Parathyroid adenoma (tissue), 2 donors: Measurements from ENCODE around the gene VWA3A.
A peak's percentile ranks its signal among the peaks of the same experiment; 100 is the strongest.
"Not testable (repeated sequence)": the region's sequence is repeated elsewhere in the genome, so short reads cannot be mapped to it uniquely, and the experiment has no call there.

ENCODE experiments used
- H2AFZ ChIP-seq: fragments of 300-600 bp; sonication (generic); one replicate; pipeline ENCODE4 v1.7.0; 2017; ENCODE audit warnings: antibody characterized with exemption, mild to moderate bottlenecking
- H3K27ac ChIP-seq: fragments of 300-600 bp; sonication (generic); one replicate; pipeline ENCODE4 v1.7.0; 2017
- H3K27me3 ChIP-seq: fragments of 300-600 bp; sonication (generic); one replicate; pipeline ENCODE4 v1.7.0; 2017; ENCODE audit warnings: low read length; ENCODE audit not compliant: control insufficient read depth, insufficient read depth
- H3K36me3 ChIP-seq: fragments of 300-600 bp; sonication (generic); one replicate; pipeline ENCODE4 v1.7.0; 2017; ENCODE audit warnings: low read length; ENCODE audit not compliant: control insufficient read depth, insufficient read depth
- H3K4me1 ChIP-seq: fragments of 300-600 bp; sonication (generic); one replicate; pipeline ENCODE4 v1.7.0; 2017; ENCODE audit warnings: control low read depth
- H3K4me2 ChIP-seq: fragments of 300-600 bp; sonication (generic); one replicate; pipeline ENCODE4 v1.7.0; 2017; ENCODE audit warnings: low read length
- H3K4me3 ChIP-seq: fragments of 300-600 bp; sonication (generic); one replicate; pipeline ENCODE4 v1.7.0; 2017; ENCODE audit warnings: low read depth, low read length
- H3K79me2 ChIP-seq: fragments of 300-600 bp; sonication (generic); one replicate; pipeline ENCODE4 v1.7.0; 2017; ENCODE audit warnings: control low read depth
- H3K9ac ChIP-seq: fragments of 300-600 bp; sonication (generic); one replicate; pipeline ENCODE4 v1.7.0; 2017; ENCODE audit warnings: mild to moderate bottlenecking
- H3K9me3 ChIP-seq: fragments of 300-600 bp; sonication (generic); one replicate; pipeline ENCODE4 v1.7.0; 2017; ENCODE audit warnings: low read length; ENCODE audit not compliant: control insufficient read depth
- CTCF ChIP-seq: fragments of 300-600 bp; sonication (generic); IDR thresholded peaks from one replicate; pipeline ENCODE4 v1.7.0; 2017; ENCODE audit warnings: antibody characterized with exemption, mild to moderate bottlenecking
- donor health status: primary hyperparathyroidism.

Gene VWA3A

DNA sequence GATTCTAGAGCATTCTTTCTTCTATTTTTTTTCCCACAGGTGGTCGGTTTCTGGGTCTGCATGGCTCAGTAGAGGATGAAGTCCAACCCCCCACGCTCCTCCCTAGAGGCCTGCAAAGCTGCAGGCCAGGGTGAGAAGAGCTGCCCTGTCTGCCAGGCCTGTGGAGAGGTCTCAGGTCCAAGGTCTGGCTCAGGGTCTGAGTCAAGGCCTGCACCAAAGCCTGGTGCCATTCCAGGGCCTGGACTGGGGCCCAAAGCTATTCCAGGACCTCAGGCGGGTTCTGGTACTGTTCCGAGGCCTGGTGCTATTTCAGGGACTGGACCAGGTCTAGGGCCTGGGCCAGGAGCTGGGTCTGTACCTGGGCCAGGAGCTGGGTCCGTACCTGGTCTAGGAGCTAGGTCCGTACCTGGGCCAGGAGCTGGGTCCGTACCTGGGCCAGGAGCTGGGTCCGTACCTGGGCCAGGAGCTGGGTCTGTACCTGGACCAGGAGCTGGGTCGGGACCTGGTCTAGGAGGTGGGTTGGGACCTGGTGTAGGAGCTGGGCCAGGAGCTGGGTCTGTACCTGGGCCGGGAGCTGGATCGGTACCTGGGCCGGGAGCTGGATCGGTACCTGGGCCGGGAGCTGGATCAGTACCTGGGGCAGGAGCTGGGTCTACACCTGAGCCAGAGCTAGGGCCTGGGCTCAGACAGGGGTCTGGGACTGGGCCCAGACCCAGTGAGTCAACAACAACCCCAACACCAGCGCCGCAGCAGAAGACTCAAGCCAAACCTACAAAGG is 73.4 kb downstream of the VWA3A start:
- no peak overlapping the region for H2AFZ ChIP-seq
- no peak overlapping the region for H3K9ac ChIP-seq
- no peak overlapping the region for H3K4me2 ChIP-seq
- H3K4me1 ChIP-seq: no peaks in the 10 kb centered on the region
- no peak overlapping the region for H3K27ac ChIP-seq
- no peak overlapping the region for H3K4me3 ChIP-seq
- TF ChIP-seq CTCF: no peak
- H3K27me3 ChIP-seq: no peaks in the 10 kb centered on the region
- no peaks in the 10 kb centered on the region for H3K9me3 ChIP-seq
- no peaks in the 10 kb centered on the region for H3K36me3 ChIP-seq
- H3K79me2 ChIP-seq: no peaks in the 10 kb centered on the region

DNA sequence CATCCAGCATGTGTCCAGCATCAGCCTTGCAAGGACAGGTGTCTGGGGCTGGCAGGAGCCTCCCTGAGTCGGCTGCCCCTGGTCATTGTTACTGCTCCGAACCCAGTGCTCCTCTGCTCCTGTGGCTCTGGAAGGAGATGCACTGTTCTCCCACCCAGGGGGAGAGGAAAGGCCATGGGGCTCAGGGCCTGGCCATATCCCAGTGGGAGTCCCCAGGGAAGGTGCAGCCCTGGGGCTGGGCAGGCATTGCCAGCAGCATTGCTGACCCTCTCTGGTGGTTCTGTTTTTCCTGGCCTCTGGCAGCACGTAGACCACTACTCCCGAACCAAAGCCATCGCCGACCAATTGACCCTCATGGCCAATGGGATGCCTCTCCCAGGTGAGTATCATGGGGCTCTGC is 79.6 kb downstream of the VWA3A start:
- Histone ChIP-seq H3K9me3 (no peaks in the 10 kb centered on the region), H2AFZ (no peak overlapping the region), H3K36me3 (no peaks in the 10 kb centered on the region), H3K4me3 (no peak overlapping the region), H3K79me2 (no peaks in the 10 kb centered on the region), H3K4me1 (no peaks in the 10 kb centered on the region), H3K9ac (no peak overlapping the region), H3K4me2 (no peak overlapping the region), H3K27me3 (no peaks in the 10 kb centered on the region), H3K27ac (no peak overlapping the region)
- no peak for TF ChIP-seq CTCF

DNA sequence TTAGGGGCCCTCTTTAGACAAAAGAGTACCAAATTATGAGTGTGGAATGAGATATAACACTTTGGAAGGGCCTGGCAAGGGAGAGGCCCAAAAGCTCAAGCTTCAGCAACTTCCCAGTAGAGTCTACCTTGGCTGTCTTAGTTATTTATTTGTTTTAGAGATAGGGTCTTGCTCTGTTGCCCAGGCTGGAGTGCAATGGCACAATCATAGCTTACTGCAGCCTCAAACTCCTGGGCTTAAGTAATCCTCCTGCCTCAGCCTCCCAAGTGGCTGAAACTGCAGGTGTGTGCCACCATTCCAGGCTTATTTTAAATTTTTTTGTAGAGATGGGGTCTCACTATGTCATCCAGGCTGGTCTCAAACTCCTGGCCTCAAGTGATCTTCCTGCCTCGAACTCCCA is 80.3 kb downstream of the VWA3A start:
- not testable (repeated sequence) for H3K79me2 ChIP-seq

DNA sequence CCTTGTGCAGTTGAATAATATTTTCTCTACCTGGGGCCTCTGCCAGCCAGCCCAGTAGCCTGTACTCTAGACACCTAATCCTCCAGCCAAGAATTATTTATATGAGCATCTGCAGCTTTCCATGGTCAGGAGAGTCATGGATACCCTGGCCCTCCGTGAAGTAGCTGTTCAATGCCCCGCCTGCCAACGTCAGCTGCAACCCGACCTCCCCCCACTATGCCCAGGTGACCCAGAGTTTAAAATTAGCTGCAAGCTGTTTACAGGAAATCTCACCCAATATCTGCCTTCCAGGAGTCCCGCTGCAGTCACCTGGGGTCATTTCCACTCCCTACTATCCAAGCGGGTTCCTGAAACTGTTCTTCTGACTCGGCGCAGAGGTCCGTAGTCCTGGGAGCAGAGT is 82.3 kb downstream of the VWA3A start:
- H3K4me1 ChIP-seq: no peaks in the 10 kb centered on the region

More for the DNA sequence above, 80.3 kb downstream of the VWA3A start:
- H3K4me3 ChIP-seq, H3K4me2 ChIP-seq, H3K4me1 ChIP-seq, H3K9ac ChIP-seq, H3K36me3 ChIP-seq, H2AFZ ChIP-seq, H3K9me3 ChIP-seq, H3K27me3 ChIP-seq, H3K27ac ChIP-seq: not testable (repeated sequence)

More for the DNA sequence above, 82.3 kb downstream of the VWA3A start:
- Histone ChIP-seq H3K36me3 (no peaks in the 10 kb centered on the region), H3K27me3 (no peaks in the 10 kb centered on the region), H3K9me3 (no peaks in the 10 kb centered on the region), H3K4me3 (no peak overlapping the region), H3K4me2 (no peak overlapping the region), H3K9ac (no peak overlapping the region), H3K27ac (no peak overlapping the region), H3K79me2 (no peaks in the 10 kb centered on the region), H2AFZ (peak overlapping the region; percentile 84)
- TF ChIP-seq CTCF: no peak
